SK-N-SH treated with all-trans-retinoic acid at 6 μM for 48 hours (cell line): ENCODE results near the gene CD6.

Experiments used
- ATAC-seq: fragments of 200-7000 bp; cut with Tn5 transposase; 3 replicates; pipeline ENCODE4 v1.9.1; 2020; ENCODE audit warnings: mild to moderate bottlenecking, moderate library complexity
- ARNTL ChIP-seq: fragments of 450-650 bp; formaldehyde crosslinking; IDR thresholded peaks from 2 replicates; pipeline ENCODE4 v1.5.0; 2020; ENCODE audit warnings: low read depth, mild to moderate bottlenecking, moderate library complexity, borderline replicate concordance
- BACH2 ChIP-seq: fragments of 250-450 bp; sonication (Bioruptor Pico); IDR thresholded peaks from 2 replicates; pipeline ENCODE4 v1.9.0; 2021; ENCODE audit warnings: mild to moderate bottlenecking, borderline replicate concordance
- CSDC2 ChIP-seq: fragments of 250-450 bp; sonication (Bioruptor Pico); IDR thresholded peaks from 2 replicates; pipeline ENCODE4 v1.5.0; 2020; ENCODE audit warnings: mild to moderate bottlenecking, moderate library complexity
- ESRRG ChIP-seq: fragments of 250-450 bp; sonication (Bioruptor Pico); IDR thresholded peaks from 2 replicates; pipeline ENCODE4 v1.6.1; 2021; ENCODE audit warnings: mild to moderate bottlenecking
- GLIS3 ChIP-seq: fragments of 250-450 bp; sonication (Bioruptor Pico); IDR thresholded peaks from 2 replicates; pipeline ENCODE4 v1.5.0; 2020; ENCODE audit warnings: mild to moderate bottlenecking, moderate library complexity
- ISL1 ChIP-seq: fragments of 250-450 bp; sonication (Bioruptor Pico); IDR thresholded peaks from 2 replicates; pipeline ENCODE4 v2.1.2; 2022; ENCODE audit warnings: mild to moderate bottlenecking, moderate library complexity
- OSR1 ChIP-seq: fragments of 250-450 bp; sonication (Bioruptor Pico); IDR thresholded peaks from 2 replicates; pipeline ENCODE4 v1.8.0; 2022; ENCODE audit warnings: moderate library complexity, mild to moderate bottlenecking, inconsistent platforms
- PPARA ChIP-seq: fragments of 250-450 bp; sonication (Bioruptor Pico); IDR thresholded peaks from 2 replicates; pipeline ENCODE4 v1.5.0; 2020; ENCODE audit warnings: mild to moderate bottlenecking, borderline replicate concordance
- RARB ChIP-seq: fragments of 250-450 bp; sonication (Bioruptor Pico); IDR thresholded peaks from 2 replicates; pipeline ENCODE4 v1.8.0; 2021; ENCODE audit warnings: mild to moderate bottlenecking, moderate library complexity
- SNAI2 ChIP-seq: fragments of 250-450 bp; sonication (Bioruptor Pico); IDR thresholded peaks from 2 replicates; pipeline ENCODE4 v1.5.0; 2020; ENCODE audit warnings: mild to moderate bottlenecking, moderate library complexity
- TCF4 ChIP-seq: fragments of 250-450 bp; sonication (Bioruptor Pico); IDR thresholded peaks from 2 replicates; pipeline ENCODE4 v1.8.0; 2021; ENCODE audit warnings: mild to moderate bottlenecking, moderate library complexity, borderline replicate concordance
- TOX ChIP-seq: fragments of 250-450 bp; sonication (Bioruptor Pico); IDR thresholded peaks from 2 replicates; pipeline ENCODE4 v1.8.0; 2021; ENCODE audit warnings: mild to moderate bottlenecking, moderate library complexity, borderline replicate concordance
- ZC3H10 ChIP-seq: fragments of 250-450 bp; sonication (Bioruptor Pico); IDR thresholded peaks from 2 replicates; pipeline ENCODE4 v1.5.1; 2021; ENCODE audit warnings: mild to moderate bottlenecking, moderate library complexity
- ZFP3 ChIP-seq: fragments of 250-450 bp; sonication (Bioruptor Pico); IDR thresholded peaks from 2 replicates; pipeline ENCODE4 v1.5.0; 2020; ENCODE audit warnings: mild to moderate bottlenecking, moderate library complexity
- ZFP30 ChIP-seq: fragments of 450-650 bp; formaldehyde crosslinking; IDR thresholded peaks from 2 replicates; pipeline ENCODE4 v1.5.0; 2022; ENCODE audit warnings: mild to moderate bottlenecking, moderate library complexity
- ZNF565 ChIP-seq: fragments of 450-650 bp; formaldehyde crosslinking; conservative IDR thresholded peaks from 2 replicates; pipeline ENCODE4 v1.5.0; 2020; ENCODE audit warnings: low read depth, mild to moderate bottlenecking, moderate library complexity
- ZNF70 ChIP-seq: fragments of 450-650 bp; formaldehyde crosslinking; IDR thresholded peaks from 2 replicates; pipeline ENCODE4 v1.5.0; 2020; ENCODE audit warnings: mild to moderate bottlenecking, moderate library complexity
- ZNF8 ChIP-seq: fragments of 450-650 bp; formaldehyde crosslinking; IDR thresholded peaks from 2 replicates; pipeline ENCODE4 v1.5.0; 2020; ENCODE audit warnings: mild to moderate bottlenecking, moderate library complexity
- TF ChIP-seq, protein P1 (sequence below): fragments of 250-450 bp; sonication (Bioruptor Pico); IDR thresholded peaks from 2 replicates; pipeline ENCODE4 v1.8.0; 2020; ENCODE audit warnings: mild to moderate bottlenecking, moderate library complexity, borderline replicate concordance
- TF ChIP-seq, protein P2 (sequence below): fragments of 250-450 bp; sonication (Bioruptor Pico); IDR thresholded peaks from 2 replicates; pipeline ENCODE4 v1.8.0; 2021; ENCODE audit warnings: low read depth, mild to moderate bottlenecking, moderate library complexity, borderline replicate concordance
- TF ChIP-seq, protein P3 (sequence below): fragments of 250-450 bp; sonication (Bioruptor Pico); IDR thresholded peaks from 2 replicates; pipeline ENCODE4 v1.5.1; 2021; ENCODE audit warnings: mild to moderate bottlenecking, moderate library complexity
- TF ChIP-seq, protein P4 (sequence below): fragments of 250-450 bp; sonication (Bioruptor Pico); IDR thresholded peaks from 2 replicates; pipeline ENCODE4 v1.5.1; 2020; ENCODE audit warnings: low read depth, mild to moderate bottlenecking, moderate library complexity
- TF ChIP-seq, protein P5 (sequence below): fragments of 250-450 bp; sonication (Bioruptor Pico); IDR thresholded peaks from 2 replicates; pipeline ENCODE4 v1.5.0; 2020; ENCODE audit warnings: mild to moderate bottlenecking, moderate library complexity

Gene CD6

DNA sequence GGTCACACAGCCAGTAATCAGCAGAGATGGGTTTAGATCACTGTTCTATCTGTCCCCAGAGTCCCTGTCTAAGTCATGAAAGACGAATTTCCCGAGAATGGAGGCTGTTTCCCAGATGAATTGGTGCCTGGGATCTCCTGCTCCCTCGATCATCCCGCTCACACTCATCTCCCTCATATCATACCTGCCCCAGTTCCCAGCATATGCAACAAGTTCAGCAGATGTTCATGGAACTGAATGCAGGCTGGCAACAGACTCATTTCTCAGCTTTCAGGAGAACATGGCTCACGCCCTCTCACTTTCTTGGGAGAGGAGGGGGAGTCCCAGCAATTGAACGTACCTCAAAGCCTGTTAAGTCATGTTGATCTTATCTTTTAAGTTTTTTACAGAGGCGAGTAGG lies 22.1 kb downstream of the CD6 start:
- no peak for TF ChIP-seq ZNF70 (CRISPR knock-in tag)
- TF ChIP-seq, protein P1, sequence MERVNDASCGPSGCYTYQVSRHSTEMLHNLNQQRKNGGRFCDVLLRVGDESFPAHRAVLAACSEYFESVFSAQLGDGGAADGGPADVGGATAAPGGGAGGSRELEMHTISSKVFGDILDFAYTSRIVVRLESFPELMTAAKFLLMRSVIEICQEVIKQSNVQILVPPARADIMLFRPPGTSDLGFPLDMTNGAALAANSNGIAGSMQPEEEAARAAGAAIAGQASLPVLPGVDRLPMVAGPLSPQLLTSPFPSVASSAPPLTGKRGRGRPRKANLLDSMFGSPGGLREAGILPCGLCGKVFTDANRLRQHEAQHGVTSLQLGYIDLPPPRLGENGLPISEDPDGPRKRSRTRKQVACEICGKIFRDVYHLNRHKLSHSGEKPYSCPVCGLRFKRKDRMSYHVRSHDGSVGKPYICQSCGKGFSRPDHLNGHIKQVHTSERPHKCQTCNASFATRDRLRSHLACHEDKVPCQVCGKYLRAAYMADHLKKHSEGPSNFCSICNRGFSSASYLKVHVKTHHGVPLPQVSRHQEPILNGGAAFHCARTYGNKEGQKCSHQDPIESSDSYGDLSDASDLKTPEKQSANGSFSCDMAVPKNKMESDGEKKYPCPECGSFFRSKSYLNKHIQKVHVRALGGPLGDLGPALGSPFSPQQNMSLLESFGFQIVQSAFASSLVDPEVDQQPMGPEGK (CRISPR knock-in tag) = no peak
- no peak for ATAC-seq

DNA sequence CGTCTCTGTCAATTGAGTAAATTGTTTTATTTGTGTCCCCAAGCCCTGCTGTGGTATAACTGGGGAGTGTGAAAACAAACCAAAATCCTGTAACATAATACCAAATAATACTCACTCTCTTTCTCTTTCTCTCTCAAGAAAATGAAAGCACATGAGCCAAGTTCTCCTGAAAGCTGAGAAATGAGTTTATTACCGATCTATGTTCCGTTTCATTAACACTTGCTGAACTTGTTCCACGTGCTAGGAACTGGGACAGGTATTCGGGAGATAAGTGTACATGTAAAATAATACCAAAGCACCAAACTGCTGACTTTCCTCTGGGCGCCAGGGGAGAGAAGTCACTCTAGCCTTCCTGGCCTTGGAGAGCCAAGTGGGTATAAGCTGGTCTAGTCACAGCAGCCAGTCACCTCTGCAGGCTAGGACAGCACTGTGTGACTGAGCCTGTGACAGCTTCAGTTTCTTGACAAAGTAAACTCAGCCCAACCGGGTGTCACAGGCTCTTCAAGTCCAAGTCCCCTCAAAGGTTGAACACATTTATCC lies 23.1 kb downstream of the CD6 start:
- no peak for TF ChIP-seq CSDC2 (CRISPR knock-in tag)
- no peak for TF ChIP-seq ISL1
- TF ChIP-seq, protein P2, sequence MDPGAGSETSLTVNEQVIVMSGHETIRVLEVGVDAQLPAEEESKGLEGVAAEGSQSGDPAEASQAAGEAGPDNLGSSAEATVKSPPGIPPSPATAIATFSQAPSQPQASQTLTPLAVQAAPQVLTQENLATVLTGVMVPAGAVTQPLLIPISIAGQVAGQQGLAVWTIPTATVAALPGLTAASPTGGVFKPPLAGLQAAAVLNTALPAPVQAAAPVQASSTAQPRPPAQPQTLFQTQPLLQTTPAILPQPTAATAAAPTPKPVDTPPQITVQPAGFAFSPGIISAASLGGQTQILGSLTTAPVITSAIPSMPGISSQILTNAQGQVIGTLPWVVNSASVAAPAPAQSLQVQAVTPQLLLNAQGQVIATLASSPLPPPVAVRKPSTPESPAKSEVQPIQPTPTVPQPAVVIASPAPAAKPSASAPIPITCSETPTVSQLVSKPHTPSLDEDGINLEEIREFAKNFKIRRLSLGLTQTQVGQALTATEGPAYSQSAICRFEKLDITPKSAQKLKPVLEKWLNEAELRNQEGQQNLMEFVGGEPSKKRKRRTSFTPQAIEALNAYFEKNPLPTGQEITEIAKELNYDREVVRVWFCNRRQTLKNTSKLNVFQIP (CRISPR knock-in tag) = no peak
- no peak for TF ChIP-seq PPARA
- TF ChIP-seq BACH2 = no peak
- TF ChIP-seq, protein P1 (CRISPR knock-in tag) = no peak
- TF ChIP-seq TOX = no peak
- TF ChIP-seq OSR1 = no peak
- TF ChIP-seq ESRRG = no peak
- no peak for TF ChIP-seq ZNF70 (CRISPR knock-in tag)
- TF ChIP-seq ARNTL (CRISPR knock-in tag) = no peak
- no peak for TF ChIP-seq ZC3H10
- TF ChIP-seq ZFP30 (CRISPR knock-in tag) = no peak
- TF ChIP-seq, protein P3, sequence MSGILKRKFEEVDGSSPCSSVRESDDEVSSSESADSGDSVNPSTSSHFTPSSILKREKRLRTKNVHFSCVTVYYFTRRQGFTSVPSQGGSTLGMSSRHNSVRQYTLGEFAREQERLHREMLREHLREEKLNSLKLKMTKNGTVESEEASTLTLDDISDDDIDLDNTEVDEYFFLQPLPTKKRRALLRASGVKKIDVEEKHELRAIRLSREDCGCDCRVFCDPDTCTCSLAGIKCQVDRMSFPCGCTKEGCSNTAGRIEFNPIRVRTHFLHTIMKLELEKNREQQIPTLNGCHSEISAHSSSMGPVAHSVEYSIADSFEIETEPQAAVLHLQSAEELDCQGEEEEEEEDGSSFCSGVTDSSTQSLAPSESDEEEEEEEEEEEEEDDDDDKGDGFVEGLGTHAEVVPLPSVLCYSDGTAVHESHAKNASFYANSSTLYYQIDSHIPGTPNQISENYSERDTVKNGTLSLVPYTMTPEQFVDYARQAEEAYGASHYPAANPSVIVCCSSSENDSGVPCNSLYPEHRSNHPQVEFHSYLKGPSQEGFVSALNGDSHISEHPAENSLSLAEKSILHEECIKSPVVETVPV = no peak
- TF ChIP-seq, protein P4, sequence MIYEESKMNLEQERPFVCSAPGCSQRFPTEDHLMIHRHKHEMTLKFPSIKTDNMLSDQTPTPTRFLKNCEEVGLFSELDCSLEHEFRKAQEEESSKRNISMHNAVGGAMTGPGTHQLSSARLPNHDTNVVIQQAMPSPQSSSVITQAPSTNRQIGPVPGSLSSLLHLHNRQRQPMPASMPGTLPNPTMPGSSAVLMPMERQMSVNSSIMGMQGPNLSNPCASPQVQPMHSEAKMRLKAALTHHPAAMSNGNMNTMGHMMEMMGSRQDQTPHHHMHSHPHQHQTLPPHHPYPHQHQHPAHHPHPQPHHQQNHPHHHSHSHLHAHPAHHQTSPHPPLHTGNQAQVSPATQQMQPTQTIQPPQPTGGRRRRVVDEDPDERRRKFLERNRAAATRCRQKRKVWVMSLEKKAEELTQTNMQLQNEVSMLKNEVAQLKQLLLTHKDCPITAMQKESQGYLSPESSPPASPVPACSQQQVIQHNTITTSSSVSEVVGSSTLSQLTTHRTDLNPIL (CRISPR knock-in tag) = no peak
- TF ChIP-seq, protein P5, sequence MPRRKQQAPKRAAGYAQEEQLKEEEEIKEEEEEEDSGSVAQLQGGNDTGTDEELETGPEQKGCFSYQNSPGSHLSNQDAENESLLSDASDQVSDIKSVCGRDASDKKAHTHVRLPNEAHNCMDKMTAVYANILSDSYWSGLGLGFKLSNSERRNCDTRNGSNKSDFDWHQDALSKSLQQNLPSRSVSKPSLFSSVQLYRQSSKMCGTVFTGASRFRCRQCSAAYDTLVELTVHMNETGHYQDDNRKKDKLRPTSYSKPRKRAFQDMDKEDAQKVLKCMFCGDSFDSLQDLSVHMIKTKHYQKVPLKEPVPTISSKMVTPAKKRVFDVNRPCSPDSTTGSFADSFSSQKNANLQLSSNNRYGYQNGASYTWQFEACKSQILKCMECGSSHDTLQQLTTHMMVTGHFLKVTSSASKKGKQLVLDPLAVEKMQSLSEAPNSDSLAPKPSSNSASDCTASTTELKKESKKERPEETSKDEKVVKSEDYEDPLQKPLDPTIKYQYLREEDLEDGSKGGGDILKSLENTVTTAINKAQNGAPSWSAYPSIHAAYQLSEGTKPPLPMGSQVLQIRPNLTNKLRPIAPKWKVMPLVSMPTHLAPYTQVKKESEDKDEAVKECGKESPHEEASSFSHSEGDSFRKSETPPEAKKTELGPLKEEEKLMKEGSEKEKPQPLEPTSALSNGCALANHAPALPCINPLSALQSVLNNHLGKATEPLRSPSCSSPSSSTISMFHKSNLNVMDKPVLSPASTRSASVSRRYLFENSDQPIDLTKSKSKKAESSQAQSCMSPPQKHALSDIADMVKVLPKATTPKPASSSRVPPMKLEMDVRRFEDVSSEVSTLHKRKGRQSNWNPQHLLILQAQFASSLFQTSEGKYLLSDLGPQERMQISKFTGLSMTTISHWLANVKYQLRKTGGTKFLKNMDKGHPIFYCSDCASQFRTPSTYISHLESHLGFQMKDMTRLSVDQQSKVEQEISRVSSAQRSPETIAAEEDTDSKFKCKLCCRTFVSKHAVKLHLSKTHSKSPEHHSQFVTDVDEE (CRISPR knock-in tag) = no peak
- TF ChIP-seq TCF4 = no peak
- no peak for TF ChIP-seq ZFP3 (CRISPR knock-in tag)
- no peak for TF ChIP-seq SNAI2
- TF ChIP-seq RARB (CRISPR knock-in tag) = no peak
- TF ChIP-seq, all 23 proteins: peak for 0
- ATAC-seq = no peak

DNA sequence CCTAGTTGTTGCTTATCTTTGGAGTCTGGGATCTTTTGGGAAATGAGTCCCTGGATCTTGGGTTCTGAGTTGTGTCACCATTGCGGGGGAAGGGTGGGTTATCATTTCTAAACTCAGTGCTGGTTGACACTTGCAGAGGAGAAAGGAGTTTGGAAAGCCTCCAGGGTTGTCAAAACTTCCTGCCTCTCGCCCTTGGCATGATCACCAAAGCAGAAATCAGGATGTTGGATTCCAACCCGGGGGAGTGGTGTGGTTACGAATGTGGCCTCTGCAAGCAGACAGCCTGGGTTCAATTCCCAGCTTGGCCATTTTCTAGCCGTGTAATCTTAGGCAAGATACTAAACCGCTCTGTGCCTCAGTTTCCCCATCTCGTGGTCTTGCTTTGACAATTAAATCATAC lies 24.3 kb downstream of the CD6 start:
- TF ChIP-seq ZNF8 (CRISPR knock-in tag) = no peak
- no peak for TF ChIP-seq RARB (CRISPR knock-in tag)
- TF ChIP-seq ISL1 = no peak
- no peak for TF ChIP-seq ZNF565 (CRISPR knock-in tag)
- TF ChIP-seq ARNTL (CRISPR knock-in tag) = no peak
- no peak for TF ChIP-seq GLIS3 (CRISPR knock-in tag)
- no peak for TF ChIP-seq ESRRG
- no peak for TF ChIP-seq ZC3H10
- no peak for TF ChIP-seq PPARA
- no peak for TF ChIP-seq SNAI2
- TF ChIP-seq, protein P3 = no peak
- TF ChIP-seq CSDC2 (CRISPR knock-in tag) = no peak
- TF ChIP-seq ZNF70 (CRISPR knock-in tag) = no peak
- ATAC-seq = no peak
